Activated B cell treated with CpG ODN at 0.5 μM for 24 hours (primary cell): ENCODE results near the gene ALK. TPM values are rescaled to one million over a fixed set of nuclear protein-coding genes. Genes with fewer than 3 reads are reported as not detected.

Experiments used
- ATAC-seq: fragments of 200-7000 bp; cut with Tn5 transposase; one replicate; pipeline ENCODE4 v1.10.0; 2021; ENCODE audit warnings: low read depth, mild to moderate bottlenecking, moderate library complexity
- CTCF ChIA-PET: fragments of 350-600 bp; sonication (Branson Sonifier 250); formaldehyde crosslinking; loops from one replicate; lab custom pipeline; 2021; ENCODE audit warnings: antibody characterized with exemption; lab: Charles Lee
- POLR2A ChIA-PET: fragments of 350-600 bp; sonication (Branson Sonifier 250); formaldehyde crosslinking; loops from one replicate; lab custom pipeline; 2021; ENCODE audit warnings: antibody characterized with exemption; lab: Charles Lee
- DNase-seq: peaks from one replicate; pipeline ENCODE4 v3.0.0; 2022
- H3K27ac Mint-ChIP-seq: one replicate; pipeline ENCODE4 v1.8.0; 2020; ENCODE audit warnings: mixed read lengths
- H3K27me3 Mint-ChIP-seq: one replicate; pipeline ENCODE4 v1.8.0; 2021; ENCODE audit warnings: mixed read lengths
- H3K36me3 Mint-ChIP-seq: one replicate; pipeline ENCODE4 v1.8.0; 2021; ENCODE audit warnings: low read depth, mixed read lengths
- H3K4me1 Mint-ChIP-seq: one replicate; pipeline ENCODE4 v1.8.0; 2021; ENCODE audit warnings: mixed read lengths
- H3K4me3 Mint-ChIP-seq: one replicate; pipeline ENCODE4 v1.8.0; 2020; ENCODE audit warnings: mild to moderate bottlenecking, mixed read lengths
- H3K9me3 Mint-ChIP-seq: one replicate; pipeline ENCODE4 v1.8.0; 2020; ENCODE audit warnings: mixed read lengths
- intact Hi-C: fragments of 100-400 bp; cut with micrococcal nuclease; formaldehyde crosslinking; loops from one replicate; pipeline ENCODE4 v1.15.1; 2024
- total RNA-seq: library from RNA; stranded (reverse); gene quantifications from 2 replicates; pipeline ENCODE4 v1.2.3, GENCODE V29; 2022
- TF ChIP-seq, protein P1 (sequence below): fragments of 200-600 bp; IDR thresholded peaks from one replicate; pipeline ENCODE4 v1.8.0; 2022; ENCODE audit warnings: antibody characterized with exemption, mild to moderate bottlenecking

ALK gene
- total RNA-seq, 1 donor from 2014 or later = not detected

DNA sequence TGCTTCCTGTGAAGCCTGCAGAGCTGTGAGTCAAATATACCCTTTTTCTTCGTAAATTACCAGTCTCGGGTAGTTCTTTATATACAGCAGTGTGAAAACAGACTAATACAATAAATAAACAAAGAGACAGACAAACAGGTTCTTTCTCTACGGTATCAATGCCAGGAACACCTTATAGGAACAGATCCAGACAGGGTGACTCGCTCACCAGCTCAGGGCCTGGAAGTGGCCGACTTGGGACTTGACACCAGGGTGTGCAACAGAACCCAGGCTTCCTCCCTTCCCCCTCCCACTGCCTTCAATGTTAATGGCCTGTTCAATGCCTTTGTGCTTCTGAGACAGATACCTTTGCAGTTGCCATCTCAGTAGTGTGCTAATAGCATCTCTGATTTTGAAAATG is 309.5 kb downstream of the ALK start:
- no peak for ATAC-seq
- Mint-ChIP-seq H3K4me1 (no peaks in the 10 kb centered on the region), H3K27ac (no peak overlapping the region), H3K27me3 (peaks cover 4% of the 10 kb centered on the region), H3K36me3 (no peaks in the 10 kb centered on the region), H3K9me3 (no peaks in the 10 kb centered on the region), H3K4me3 (no peak overlapping the region)
- POLR2A ChIA-PET = no interaction called here
- no peak for DNase-seq
- TF ChIP-seq, protein P1, sequence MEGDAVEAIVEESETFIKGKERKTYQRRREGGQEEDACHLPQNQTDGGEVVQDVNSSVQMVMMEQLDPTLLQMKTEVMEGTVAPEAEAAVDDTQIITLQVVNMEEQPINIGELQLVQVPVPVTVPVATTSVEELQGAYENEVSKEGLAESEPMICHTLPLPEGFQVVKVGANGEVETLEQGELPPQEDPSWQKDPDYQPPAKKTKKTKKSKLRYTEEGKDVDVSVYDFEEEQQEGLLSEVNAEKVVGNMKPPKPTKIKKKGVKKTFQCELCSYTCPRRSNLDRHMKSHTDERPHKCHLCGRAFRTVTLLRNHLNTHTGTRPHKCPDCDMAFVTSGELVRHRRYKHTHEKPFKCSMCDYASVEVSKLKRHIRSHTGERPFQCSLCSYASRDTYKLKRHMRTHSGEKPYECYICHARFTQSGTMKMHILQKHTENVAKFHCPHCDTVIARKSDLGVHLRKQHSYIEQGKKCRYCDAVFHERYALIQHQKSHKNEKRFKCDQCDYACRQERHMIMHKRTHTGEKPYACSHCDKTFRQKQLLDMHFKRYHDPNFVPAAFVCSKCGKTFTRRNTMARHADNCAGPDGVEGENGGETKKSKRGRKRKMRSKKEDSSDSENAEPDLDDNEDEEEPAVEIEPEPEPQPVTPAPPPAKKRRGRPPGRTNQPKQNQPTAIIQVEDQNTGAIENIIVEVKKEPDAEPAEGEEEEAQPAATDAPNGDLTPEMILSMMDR = no peak
- intact Hi-C loops = no loop called here
- CTCF ChIA-PET = no interaction called here

DNA sequence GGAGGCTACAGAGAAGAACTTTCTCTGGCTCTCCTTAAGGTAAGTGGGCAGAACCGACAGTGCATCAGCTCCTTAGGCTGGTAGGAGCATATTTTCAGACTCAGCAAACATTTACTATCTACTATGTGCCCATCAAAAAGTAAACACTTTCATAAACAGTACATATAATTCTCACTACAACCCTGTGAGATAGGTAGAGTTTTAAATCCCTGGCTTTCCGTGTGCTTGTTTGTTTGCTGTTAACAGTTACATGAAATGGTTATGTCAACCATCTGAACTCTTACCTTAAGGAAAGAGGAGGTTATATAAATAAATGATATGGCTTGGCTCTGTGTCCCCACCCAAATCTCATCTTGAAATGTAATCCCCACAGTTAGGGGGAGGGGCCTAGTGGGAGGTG is 310.1 kb downstream of the ALK start:
- DNase-seq (no peak), ATAC-seq (no peak)
- TF ChIP-seq, protein P1 = no peak
- Mint-ChIP-seq H3K27me3 (peaks cover 4% of the 10 kb centered on the region), H3K27ac (no peak overlapping the region), H3K36me3 (no peaks in the 10 kb centered on the region), H3K9me3 (no peaks in the 10 kb centered on the region), H3K4me1 (no peaks in the 10 kb centered on the region), H3K4me3 (no peak overlapping the region)
- intact Hi-C loops = no loop called here
- POLR2A ChIA-PET = no interaction called here
- CTCF ChIA-PET = no interaction called here

DNA sequence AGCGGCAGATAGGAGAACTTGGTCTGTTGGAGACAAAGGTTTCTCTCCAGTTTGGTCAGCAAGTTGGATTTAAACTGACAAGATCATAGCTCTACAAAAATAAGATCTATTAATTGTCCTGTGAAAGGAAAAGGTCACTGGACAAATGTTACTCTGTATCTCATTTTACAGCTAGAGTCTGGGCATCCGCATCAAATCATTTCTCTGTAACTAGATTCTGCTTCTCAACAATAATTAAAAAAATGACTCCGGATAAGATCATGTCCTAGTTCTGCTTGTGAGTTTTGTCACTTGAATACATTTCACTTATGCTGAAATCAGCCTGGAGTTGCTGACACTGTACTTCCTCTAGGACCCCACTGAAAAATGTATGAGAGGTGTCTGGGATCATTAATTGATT is 310.8 kb downstream of the ALK start:
- ChIA-PET CTCF (no interaction called here), POLR2A (no interaction called here)
- ATAC-seq (no peak), DNase-seq (no peak)
- H3K27me3 Mint-ChIP-seq = peaks cover 4% of the 10 kb centered on the region
- TF ChIP-seq, protein P1 = no peak
- H3K4me3 Mint-ChIP-seq = no peak overlapping the region
- H3K27ac Mint-ChIP-seq = no peak overlapping the region
- no peaks in the 10 kb centered on the region for H3K9me3 Mint-ChIP-seq
- H3K4me1 Mint-ChIP-seq = no peaks in the 10 kb centered on the region
- H3K36me3 Mint-ChIP-seq = no peaks in the 10 kb centered on the region
- intact Hi-C loops = no loop called here

DNA sequence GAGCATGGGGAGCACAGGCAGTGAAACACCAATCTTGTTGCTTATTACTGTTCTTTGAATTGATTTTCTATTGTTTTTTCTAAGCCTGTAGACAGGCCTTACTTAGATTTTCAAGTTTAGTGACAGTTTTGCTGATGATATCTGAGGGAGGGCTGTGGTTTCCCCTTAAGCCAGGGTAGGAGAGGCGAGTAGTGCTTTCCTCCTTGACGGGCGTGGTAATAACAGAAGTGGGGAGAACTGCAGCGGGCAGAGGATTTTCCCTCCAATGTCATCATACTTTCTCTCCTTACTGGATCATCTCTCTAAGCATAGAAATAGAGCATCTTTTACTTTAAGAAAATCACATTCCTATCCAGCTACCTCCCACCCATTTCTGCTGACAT is 314.4 kb downstream of the ALK start:
- Mint-ChIP-seq H3K4me1 (no peaks in the 10 kb centered on the region), H3K9me3 (no peaks in the 10 kb centered on the region), H3K36me3 (no peaks in the 10 kb centered on the region), H3K27me3 (no peaks in the 10 kb centered on the region), H3K4me3 (no peak overlapping the region), H3K27ac (no peak overlapping the region)
- TF ChIP-seq, protein P1 = no peak
- CTCF ChIA-PET = no interaction called here
- no peak for ATAC-seq
- POLR2A ChIA-PET = no interaction called here
- no peak for DNase-seq
- intact Hi-C loops = no loop called here

DNA sequence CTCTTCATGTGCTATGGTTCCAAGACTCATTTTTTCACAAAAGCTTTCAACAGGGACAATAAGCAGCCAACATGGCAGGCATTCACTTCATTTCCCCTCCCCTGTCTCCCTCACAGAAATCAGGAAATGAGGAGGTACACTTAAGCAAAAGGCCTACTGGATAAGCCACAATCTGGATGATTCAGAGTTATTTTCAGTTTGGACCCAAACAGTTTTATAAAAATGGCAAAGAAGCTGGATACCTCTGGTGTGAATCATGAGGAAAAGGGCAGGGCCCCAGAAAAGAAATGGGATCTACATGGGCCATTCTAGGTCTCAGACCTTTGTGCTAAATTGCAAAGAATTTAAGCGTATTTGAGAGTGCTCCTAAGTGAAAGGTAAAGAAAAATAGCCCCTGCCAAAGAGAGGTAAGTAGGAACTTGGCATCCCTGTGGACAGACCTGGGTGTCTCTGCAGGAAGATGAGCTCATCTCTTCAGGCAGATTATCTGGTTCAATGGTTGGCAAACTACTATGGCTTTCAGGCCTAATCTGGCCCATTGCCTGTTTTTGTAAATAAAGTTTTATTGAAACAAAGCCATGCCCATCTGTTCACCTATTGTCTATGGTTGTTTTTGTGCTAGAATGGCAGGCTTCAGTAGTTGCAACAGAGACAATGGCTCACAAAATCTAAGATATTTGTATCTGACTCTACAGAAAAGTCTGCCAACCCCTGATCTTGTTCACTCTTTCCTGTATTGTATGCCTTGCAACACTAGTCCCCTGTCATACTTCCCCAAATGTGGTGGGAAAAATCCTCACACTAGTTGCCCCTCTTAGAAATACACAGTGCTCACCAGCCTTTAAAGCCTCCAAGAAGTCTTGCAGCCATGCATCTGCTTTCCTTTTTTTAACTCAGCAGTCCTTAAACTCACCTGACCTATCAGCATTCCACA is 315.0 kb downstream of the ALK start:
- POLR2A ChIA-PET = no interaction called here

More for the DNA sequence above, 315.0 kb downstream of the ALK start:
- DNase-seq (no peak), ATAC-seq (no peak)
- H3K4me1 Mint-ChIP-seq = no peaks in the 10 kb centered on the region
- TF ChIP-seq, protein P1 = no peak
- H3K27me3 Mint-ChIP-seq = no peaks in the 10 kb centered on the region
- H3K27ac Mint-ChIP-seq = no peak overlapping the region
- H3K36me3 Mint-ChIP-seq = no peaks in the 10 kb centered on the region
- H3K4me3 Mint-ChIP-seq = no peak overlapping the region
- intact Hi-C loops = no loop called here
- no peaks in the 10 kb centered on the region for H3K9me3 Mint-ChIP-seq
- CTCF ChIA-PET = no interaction called here
